ENCODE results near the gene ST3GAL2. TPM values are rescaled to one million over a fixed set of nuclear protein-coding genes. Genes with fewer than 3 reads are reported as not detected.
A peak's percentile ranks its signal among the peaks of the same experiment; 100 is the strongest.

ST3GAL2 gene
- total RNA-seq, 2 donors from 2014 or later: 56.4 to 57.8 TPM

DNA sequence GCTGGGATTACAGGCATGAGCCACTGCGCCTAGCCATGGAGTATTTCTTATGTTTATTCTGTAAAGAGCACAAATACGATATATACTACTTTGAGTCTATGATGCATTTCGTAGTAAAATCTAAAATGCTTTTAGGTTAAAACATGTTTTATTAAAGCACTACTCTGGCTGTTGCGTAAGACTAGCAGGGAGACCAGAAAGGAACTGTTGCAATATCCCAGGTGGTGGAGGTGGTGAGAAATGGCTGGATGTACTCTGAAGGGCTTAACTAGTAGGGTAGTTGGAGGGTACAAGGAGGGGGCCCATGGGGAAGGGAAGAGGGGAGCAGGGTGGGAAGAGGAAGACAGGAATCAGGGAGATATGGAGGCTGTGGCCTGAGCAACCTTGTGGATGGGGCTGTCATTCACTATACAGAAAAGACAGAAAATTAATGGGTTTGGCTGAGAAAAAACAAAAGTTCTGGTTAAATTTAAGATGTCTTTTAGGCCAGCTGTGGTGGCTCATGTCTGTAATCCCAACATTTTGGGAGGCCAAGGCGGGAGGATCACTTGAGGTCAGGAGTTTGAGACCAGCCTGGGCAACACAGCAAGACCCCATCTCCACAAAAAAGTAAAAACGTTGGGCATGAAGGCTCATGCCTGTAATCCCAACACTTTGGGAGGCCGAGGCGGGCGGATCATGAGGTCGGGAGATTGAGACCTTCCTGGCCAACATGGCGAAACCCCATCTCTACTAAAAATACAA lies 35.8 kb downstream of the ST3GAL2 start:
- Histone ChIP-seq H3K9me3 (ENCODE audit: control insufficient read depth, low read length) (no peaks in the 10 kb centered on the region), H3K4me3 (ENCODE audit: low read length) (no peak overlapping the region), H3K9ac (ENCODE audit: extremely low read depth, low read length, poor library complexity, severe bottlenecking) (no peak overlapping the region), H3K36me3 (ENCODE audit: control insufficient read depth, insufficient read depth, low read length) (peaks cover 40% of the 10 kb centered on the region), H3K27ac (ENCODE audit: low read depth, low read length) (no peak overlapping the region), H3K4me1 (ENCODE audit: control insufficient read depth, insufficient read depth, low read length) (peaks cover 3% of the 10 kb centered on the region), H3K27me3 (ENCODE audit: control insufficient read depth, insufficient read depth, low read length, poor library complexity, severe bottlenecking) (no peaks in the 10 kb centered on the region)
- 95 to 98% methylated on average over 6 to 11 of the region's 11 CpGs for WGBS, 2 experiments (ENCODE audit: insufficient coverage in 1 of 2, insufficient read length in 1 of 2)
- Mint-ChIP-seq H3K4me1 (peaks cover 18% of the 10 kb centered on the region), H3K9me3 (no peaks in the 10 kb centered on the region), H3K36me3 (ENCODE audit: low read depth) (peaks cover 40% of the 10 kb centered on the region), H3K27ac (no peak overlapping the region), H3K27me3 (ENCODE audit: insufficient read depth) (no peaks in the 10 kb centered on the region), H3K4me3 (no peak overlapping the region)
- TF ChIP-seq, protein P1, sequence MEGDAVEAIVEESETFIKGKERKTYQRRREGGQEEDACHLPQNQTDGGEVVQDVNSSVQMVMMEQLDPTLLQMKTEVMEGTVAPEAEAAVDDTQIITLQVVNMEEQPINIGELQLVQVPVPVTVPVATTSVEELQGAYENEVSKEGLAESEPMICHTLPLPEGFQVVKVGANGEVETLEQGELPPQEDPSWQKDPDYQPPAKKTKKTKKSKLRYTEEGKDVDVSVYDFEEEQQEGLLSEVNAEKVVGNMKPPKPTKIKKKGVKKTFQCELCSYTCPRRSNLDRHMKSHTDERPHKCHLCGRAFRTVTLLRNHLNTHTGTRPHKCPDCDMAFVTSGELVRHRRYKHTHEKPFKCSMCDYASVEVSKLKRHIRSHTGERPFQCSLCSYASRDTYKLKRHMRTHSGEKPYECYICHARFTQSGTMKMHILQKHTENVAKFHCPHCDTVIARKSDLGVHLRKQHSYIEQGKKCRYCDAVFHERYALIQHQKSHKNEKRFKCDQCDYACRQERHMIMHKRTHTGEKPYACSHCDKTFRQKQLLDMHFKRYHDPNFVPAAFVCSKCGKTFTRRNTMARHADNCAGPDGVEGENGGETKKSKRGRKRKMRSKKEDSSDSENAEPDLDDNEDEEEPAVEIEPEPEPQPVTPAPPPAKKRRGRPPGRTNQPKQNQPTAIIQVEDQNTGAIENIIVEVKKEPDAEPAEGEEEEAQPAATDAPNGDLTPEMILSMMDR (conservative IDR thresholded peaks at IDR 0.05): no peak
- no peak for DNase-seq

DNA sequence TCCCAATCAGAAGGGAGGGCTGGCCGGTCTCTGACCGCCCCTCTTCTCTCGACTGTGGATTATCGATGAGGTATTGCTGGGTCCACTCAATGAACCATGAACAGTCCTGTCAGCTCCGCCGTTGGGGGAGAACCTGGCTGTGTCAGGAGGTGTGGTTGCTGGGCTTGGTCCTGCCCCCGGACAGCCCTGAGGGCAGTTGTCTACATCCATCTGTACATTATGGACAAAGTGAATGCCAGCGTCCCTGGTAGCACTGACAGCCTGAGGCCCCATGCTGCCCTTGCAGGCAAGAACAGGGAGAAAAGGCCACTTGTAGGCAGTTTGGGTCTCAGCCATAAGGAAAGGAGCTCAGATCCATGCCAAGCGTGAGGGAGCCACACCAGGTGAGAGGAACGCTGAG lies 38.9 kb downstream of the ST3GAL2 start:
- no peak overlapping the region for H3K9ac ChIP-seq (ENCODE audit: extremely low read depth, low read length, poor library complexity, severe bottlenecking)
- peaks cover 58% of the 10 kb centered on the region for H3K36me3 ChIP-seq (ENCODE audit: control insufficient read depth, insufficient read depth, low read length)
- no peak for DNase-seq
- H3K36me3 Mint-ChIP-seq (ENCODE audit: low read depth): peaks cover 41% of the 10 kb centered on the region
- H3K27ac Mint-ChIP-seq: peak overlapping the region; percentile 77
- H3K27me3 ChIP-seq (ENCODE audit: control insufficient read depth, insufficient read depth, low read length, poor library complexity, severe bottlenecking): no peaks in the 10 kb centered on the region
- H3K4me3 Mint-ChIP-seq: no peak overlapping the region
- H3K4me1 ChIP-seq (ENCODE audit: control insufficient read depth, insufficient read depth, low read length): no peaks in the 10 kb centered on the region
- H3K9me3 ChIP-seq (ENCODE audit: control insufficient read depth, low read length): no peaks in the 10 kb centered on the region
- H3K27me3 Mint-ChIP-seq (ENCODE audit: insufficient read depth): no peaks in the 10 kb centered on the region
- H3K27ac ChIP-seq (ENCODE audit: low read depth, low read length): no peak overlapping the region
- H3K4me3 ChIP-seq (ENCODE audit: low read length): no peak overlapping the region
- no peaks in the 10 kb centered on the region for H3K9me3 Mint-ChIP-seq
- 95 to 100% methylated on average over 10 of the region's 10 CpGs for WGBS, 2 experiments (ENCODE audit: insufficient coverage in 1 of 2, insufficient read length in 1 of 2)
- TF ChIP-seq, protein P1 (conservative IDR thresholded peaks at IDR 0.05): no peak
- peaks cover 11% of the 10 kb centered on the region for H3K4me1 Mint-ChIP-seq

DNA sequence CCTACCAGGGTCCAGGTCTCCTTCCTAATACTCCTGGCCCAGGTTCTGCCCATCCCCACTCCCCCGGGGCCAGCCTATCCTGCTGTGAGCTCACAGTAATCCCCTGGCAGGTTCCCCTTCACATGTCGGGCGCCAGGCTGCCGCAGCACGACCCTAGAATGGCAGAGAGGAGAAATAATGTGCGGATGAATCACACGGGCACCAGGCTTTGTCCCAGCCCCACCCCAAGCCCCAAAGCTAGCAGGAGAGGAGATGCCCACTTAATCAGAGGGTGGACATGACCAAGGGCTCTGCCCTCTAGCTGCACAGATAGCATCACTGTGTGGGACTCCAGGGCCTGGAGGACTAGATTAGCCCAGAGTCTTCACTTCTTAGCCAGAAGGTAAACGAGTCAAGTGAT lies 39.5 kb downstream of the ST3GAL2 start:
- Mint-ChIP-seq H3K9me3 (no peaks in the 10 kb centered on the region), H3K27ac (peak overlapping the region; percentile 77), H3K27me3 (ENCODE audit: insufficient read depth) (no peaks in the 10 kb centered on the region), H3K36me3 (ENCODE audit: low read depth) (peaks cover 35% of the 10 kb centered on the region), H3K4me1 (peaks cover 11% of the 10 kb centered on the region), H3K4me3 (no peak overlapping the region)
- TF ChIP-seq, protein P1 (conservative IDR thresholded peaks at IDR 0.05): no peak
- 92 to 99% methylated on average over 8 of the region's 8 CpGs for WGBS, 2 experiments (ENCODE audit: insufficient coverage in 1 of 2, insufficient read length in 1 of 2)
- Histone ChIP-seq H3K4me3 (ENCODE audit: low read length) (no peak overlapping the region), H3K36me3 (ENCODE audit: control insufficient read depth, insufficient read depth, low read length) (peaks cover 60% of the 10 kb centered on the region), H3K9me3 (ENCODE audit: control insufficient read depth, low read length) (no peaks in the 10 kb centered on the region), H3K27ac (ENCODE audit: low read depth, low read length) (no peak overlapping the region), H3K9ac (ENCODE audit: extremely low read depth, low read length, poor library complexity, severe bottlenecking) (no peak overlapping the region), H3K4me1 (ENCODE audit: control insufficient read depth, insufficient read depth, low read length) (no peaks in the 10 kb centered on the region), H3K27me3 (ENCODE audit: control insufficient read depth, insufficient read depth, low read length, poor library complexity, severe bottlenecking) (no peaks in the 10 kb centered on the region)
- DNase-seq: no peak
